ENCODE measurements around the gene C1QTNF1.

- TF ChIP-seq POLR2AphosphoS5 (IDR thresholded peaks at IDR 0.05) (no peak), CTCF (IDR thresholded peaks at IDR 0.05) (no peak)
Observed at GRCh38 chr17:79027274-79027924, 3.4 kb downstream of the C1QTNF1 start.

Measured in suprapubic skin (tissue), 3 donors.